ENCODE measurements around the gene ERBIN.

DNA sequence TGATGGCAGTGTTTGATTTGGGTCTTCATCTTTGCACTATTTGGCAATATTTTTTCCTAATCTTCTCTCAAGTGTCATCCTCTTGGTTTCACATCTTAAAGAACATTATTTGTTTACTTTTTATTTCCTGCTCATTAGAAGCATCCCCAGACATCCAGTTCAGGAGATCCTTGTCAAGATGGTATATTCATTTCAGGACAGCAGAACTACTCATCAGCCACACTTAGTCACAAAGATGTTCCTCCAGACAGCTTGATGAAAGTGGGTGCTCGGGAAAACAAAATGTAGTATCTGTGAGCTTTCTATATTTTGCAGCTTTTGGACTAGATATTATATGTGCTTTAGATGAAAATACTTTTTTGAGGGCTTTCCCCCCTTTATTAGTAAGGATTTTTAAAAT lies 145.7 kb downstream of the ERBIN start:
- TF ChIP-seq, protein P1, sequence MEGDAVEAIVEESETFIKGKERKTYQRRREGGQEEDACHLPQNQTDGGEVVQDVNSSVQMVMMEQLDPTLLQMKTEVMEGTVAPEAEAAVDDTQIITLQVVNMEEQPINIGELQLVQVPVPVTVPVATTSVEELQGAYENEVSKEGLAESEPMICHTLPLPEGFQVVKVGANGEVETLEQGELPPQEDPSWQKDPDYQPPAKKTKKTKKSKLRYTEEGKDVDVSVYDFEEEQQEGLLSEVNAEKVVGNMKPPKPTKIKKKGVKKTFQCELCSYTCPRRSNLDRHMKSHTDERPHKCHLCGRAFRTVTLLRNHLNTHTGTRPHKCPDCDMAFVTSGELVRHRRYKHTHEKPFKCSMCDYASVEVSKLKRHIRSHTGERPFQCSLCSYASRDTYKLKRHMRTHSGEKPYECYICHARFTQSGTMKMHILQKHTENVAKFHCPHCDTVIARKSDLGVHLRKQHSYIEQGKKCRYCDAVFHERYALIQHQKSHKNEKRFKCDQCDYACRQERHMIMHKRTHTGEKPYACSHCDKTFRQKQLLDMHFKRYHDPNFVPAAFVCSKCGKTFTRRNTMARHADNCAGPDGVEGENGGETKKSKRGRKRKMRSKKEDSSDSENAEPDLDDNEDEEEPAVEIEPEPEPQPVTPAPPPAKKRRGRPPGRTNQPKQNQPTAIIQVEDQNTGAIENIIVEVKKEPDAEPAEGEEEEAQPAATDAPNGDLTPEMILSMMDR (IDR thresholded peaks at IDR 0.05) = no peak
- TF ChIP-seq POLR2A (IDR thresholded peaks at IDR 0.05) = no peak

Measured in esophagus squamous epithelium (tissue), 4 donors.